Heart left ventricle (tissue), 16 donors: ENCODE results near the gene BCL7C. TPM values are rescaled to one million over a fixed set of nuclear protein-coding genes. Genes with fewer than 3 reads are reported as not detected.

Source experiments
- ATAC-seq, 4 donors: fragments of 200-7000 bp; cut with Tn5 transposase; one replicate each; pipeline ENCODE4 v1.9.1; 2020 to 2022; ENCODE audit warnings: moderate library complexity in 4 of 4, mild to moderate bottlenecking in 3 of 4, moderate number of reproducible peaks in 1 of 4
- DNase-seq, 5 donors: peaks; one replicate each; pipeline ENCODE4 v3.0.0-alpha.2; 2020
- H3K27ac ChIP-seq, 12 donors: fragments of 200-600 bp; sonication (generic) in 4 of 12; one replicate each; pipeline versions ENCODE4 v1.5.0 to v1.8.0; 2016 to 2022; ENCODE audit warnings: mild to moderate bottlenecking in 2 of 12
- H3K27me3 ChIP-seq, 9 donors: fragments of 200-600 bp; sonication (generic) in 2 of 9; one replicate each; pipeline versions ENCODE4 v1.5.1 to v1.8.0; 2016 to 2022; ENCODE audit warnings: mild to moderate bottlenecking in 3 of 9
- H3K36me3 ChIP-seq, 9 donors: fragments of 200-600 bp; sonication (generic) in 2 of 9; one replicate each; pipeline versions ENCODE4 v1.5.0 to v1.8.0; 2018 to 2022; ENCODE audit warnings: mild to moderate bottlenecking in 2 of 9
- H3K4me1 ChIP-seq, 12 donors: fragments of 200-600 bp; sonication (generic) in 4 of 12; one replicate each; pipeline versions ENCODE4 v1.5.0 to v1.8.0; 2016 to 2022; ENCODE audit warnings: mild to moderate bottlenecking in 3 of 12
- H3K4me3 ChIP-seq, 12 donors: fragments of 200-600 bp; sonication (generic) in 4 of 12; one replicate each; pipeline versions ENCODE4 v1.5.0 to v1.8.0; 2017 to 2022; ENCODE audit warnings: mild to moderate bottlenecking in 9 of 12, moderate library complexity in 4 of 12
- H3K9me3 ChIP-seq, 12 donors: fragments of 200-600 bp; sonication (generic) in 4 of 12; one replicate each; pipeline versions ENCODE4 v1.5.0 to v1.8.0; 2016 to 2022; ENCODE audit warnings: mild to moderate bottlenecking in 1 of 12
- CTCF ChIP-seq, 12 donors: fragments of 200-600 bp; sonication (generic) in 4 of 12; IDR thresholded peaks; one replicate each; pipeline versions ENCODE4 v1.5.0 to v1.8.0; 2018 to 2022; ENCODE audit warnings: antibody characterized with exemption in 12 of 12, mild to moderate bottlenecking in 5 of 12
- POLR2A ChIP-seq, 2 donors: fragments of 450-650 bp; IDR thresholded peaks; one replicate each; pipeline ENCODE4 v1.6.1; 2017; ENCODE audit warnings: antibody characterized with exemption in 2 of 2, mild to moderate bottlenecking in 2 of 2, moderate library complexity in 2 of 2
- WGBS, 4 donors: extraction: QIAGEN DNeasy Blood & Tissue Kit in 2 of 4; methylation state at CpG; one replicate each; pipeline versions ENCODE4 v1.1.5 to v1.1.7; 2013 to 2018; 5-methylcytosine and 5-hydroxymethylcytosine counted together
- intact Hi-C, 10 donors: fragments of 100-400 bp; cut with DNase I; formaldehyde crosslinking; loops; one replicate each; pipeline versions ENCODE4 v1.11.1 to v1.14.2; 2022
- polyA plus RNA-seq, 2 donors: library from polyadenylated mRNA; stranded (reverse); fragments of 200-250 nt; gene quantifications; one replicate each; pipeline ENCODE4 v1.2.3, GENCODE V29; 2013
- total RNA-seq, 9 donors: library from RNA; depleted of rRNA in 2 of 9; stranded (reverse); fragments of >200 nt in 2 of 9; fragmentation: NEBNext Ultra II Directional in 3 of 9; extraction: Animal tissue kit (Norgen Biotek cat#: 25700) in 3 of 9; gene quantifications; one replicate each; pipeline versions ENCODE4 v1.1.0 to v1.2.4, GENCODE V29; 2016 to 2023
- donor health status: ischemic (EF 13 %, LVEDD 7.1; RV severe dilation, severe dysfunction).
- donor health status: healthy with polysubstance abuse.
- donor health status: DM: no; HTN: yes; CAD: no.
- donor health status: DM: no; HTN: no; CAD: no.
- donor health status: ischemic (EF 25% LVEDD 6.9; RV normal size, moderate dysfunction).
- donor health status: ischemic (EF 25% LVEDD 5.7; RV mildly dilated, moderate dysfunction).
- donor health status: healthy.
- donor health status: DM: yes; HTN: yes; CAD: no.
- donor health status: ischemic (EF 35%, LVEDD 5.7; RV mildly dilated, moderate dysfunction).
- donor health status: nonischemic (EF 11% LVEDD 7.7; RV severe dilation, severe dysfunction).
- donor health status: DM: yes; HTN: yes; CAD: no.
- donor health status: PGD.
- donor health status: ischemic (EF 29% LVEDD 5.4; RV normal size, mild dysfunction).
- donor health status: nonischemic (EF 23%, LVEDD 6.1; RV moderate dilation, normal function).

The BCL7C gene
- total and polyA plus RNA-seq, 11 donors = 23.1 to 43.4 (median 28.7) TPM

- DNase-seq = no peak
- Histone ChIP-seq H3K27me3 (no peaks in the 10 kb centered on the region), H3K4me1 (peaks cover 0 to 15% (median 1%) of the 10 kb centered on the region in 12 donors), H3K9me3 (no peaks in the 10 kb centered on the region), H3K27ac (no peak overlapping the region), H3K36me3 (peaks cover 0 to 3% (median 0%) of the 10 kb centered on the region in 9 donors), H3K4me3 (no peak overlapping the region)
- no peak for TF ChIP-seq POLR2A (IDR thresholded peaks at IDR 0.05)
- TF ChIP-seq CTCF (IDR thresholded peaks at IDR 0.05) = no peak
- WGBS, 4 donors = 75 to 85% (median 80%) methylated on average over 4 of the region's 4 CpGs
- no peak for ATAC-seq
- intact Hi-C loops = no loop called here
Observed at GRCh38 chr16:30858829-30859423, 35.0 kb downstream of the BCL7C start.

DNA sequence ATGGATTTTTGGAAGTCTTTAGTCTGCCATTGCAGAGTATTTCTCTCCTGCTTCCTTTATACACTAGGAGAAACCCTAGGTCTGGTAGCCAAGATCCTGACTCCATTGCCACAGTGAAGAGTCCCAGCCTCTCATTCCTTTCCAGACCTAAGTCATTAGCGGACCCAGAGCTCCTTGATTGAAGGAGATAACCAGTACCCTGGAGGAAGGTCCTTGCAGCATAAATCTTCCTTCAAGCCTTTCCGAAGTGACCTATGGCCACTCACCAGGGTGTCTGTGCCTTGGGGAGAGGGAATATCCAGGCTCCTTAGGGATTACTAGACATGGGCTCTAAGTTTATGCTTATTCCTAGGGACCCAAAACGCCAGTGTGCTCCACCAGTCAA, 35.8 kb downstream of the BCL7C start:
- DNase-seq = no peak
- H3K27ac ChIP-seq = no peak overlapping the region
- peaks cover 0 to 15% (median 1%) of the 10 kb centered on the region in 12 donors for H3K4me1 ChIP-seq
- TF ChIP-seq POLR2A (IDR thresholded peaks at IDR 0.05) (no peak), CTCF (IDR thresholded peaks at IDR 0.05) (no peak)
- H3K27me3 ChIP-seq = no peaks in the 10 kb centered on the region
- no peaks in the 10 kb centered on the region for H3K9me3 ChIP-seq
- WGBS, 4 donors = 90 to 95% (median 92%) methylated on average over 3 of the region's 3 CpGs
- intact Hi-C loops = no loop called here
- ATAC-seq = no peak
- no peak overlapping the region for H3K4me3 ChIP-seq
- peaks cover 0 to 9% (median 3%) of the 10 kb centered on the region in 9 donors for H3K36me3 ChIP-seq

DNA sequence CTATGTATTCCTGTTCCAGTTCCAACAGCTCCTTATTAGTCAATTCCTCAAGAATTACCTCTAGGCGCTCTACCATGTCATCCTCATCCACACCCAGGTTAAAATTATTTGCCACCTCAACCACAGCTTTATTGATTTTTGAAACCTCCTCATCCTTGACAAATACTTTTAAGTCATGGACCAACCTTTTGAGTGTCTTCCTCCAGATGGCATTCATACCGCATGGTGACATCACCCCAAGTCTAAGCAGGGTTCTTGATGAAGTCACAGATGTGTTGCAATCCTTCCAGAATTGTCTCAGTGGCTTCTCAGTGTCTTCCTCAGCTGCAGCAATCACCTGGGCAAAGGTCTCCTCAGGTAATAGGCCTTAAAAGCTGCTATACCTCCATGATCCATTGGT, 40.1 kb downstream of the BCL7C start:
- Histone ChIP-seq H3K4me1 (peaks cover 0 to 15% (median 1%) of the 10 kb centered on the region in 12 donors), H3K27me3 (no peaks in the 10 kb centered on the region), H3K27ac (peak overlapping the region in 1 of 12 donors; percentile 65), H3K4me3 (no peak overlapping the region), H3K9me3 (no peaks in the 10 kb centered on the region), H3K36me3 (peaks cover 0 to 18% (median 5%) of the 10 kb centered on the region in 9 donors)
- intact Hi-C loops = no loop called here
- ATAC-seq = no peak
- 95 to 100% (median 97%) methylated on average over 2 of the region's 2 CpGs for WGBS, 4 donors
- DNase-seq = no peak
- TF ChIP-seq CTCF (IDR thresholded peaks at IDR 0.05) = no peak
- no peak for TF ChIP-seq POLR2A (IDR thresholded peaks at IDR 0.05)

DNA sequence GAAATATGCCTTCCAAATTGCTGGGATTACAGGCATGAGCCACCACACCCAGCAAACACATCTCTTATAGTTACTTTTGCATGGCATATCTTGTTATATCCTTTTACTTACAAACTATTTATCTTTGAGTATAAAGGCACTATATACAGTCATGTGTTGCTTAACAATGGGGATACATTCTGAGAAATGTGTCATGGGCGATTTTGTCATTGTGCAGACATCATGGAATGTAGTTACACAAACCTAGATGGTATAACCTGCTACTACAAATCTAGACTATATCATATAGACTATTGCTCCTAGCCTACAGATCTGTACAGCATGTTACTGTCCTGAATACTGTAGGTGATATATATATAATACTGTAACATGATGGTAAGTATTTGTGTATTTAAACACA, 43.6 kb downstream of the BCL7C start:
- intact Hi-C loops = no loop called here
- H3K27me3 ChIP-seq = no peaks in the 10 kb centered on the region
- ATAC-seq (no peak), DNase-seq (no peak)
- H3K27ac ChIP-seq = no peak overlapping the region
- H3K9me3 ChIP-seq = no peaks in the 10 kb centered on the region
- peaks cover 0 to 18% (median 5%) of the 10 kb centered on the region in 9 donors for H3K36me3 ChIP-seq
- H3K4me3 ChIP-seq = no peak overlapping the region
- H3K4me1 ChIP-seq = peaks cover 1 to 20% (median 5%) of the 10 kb centered on the region in 12 donors
- no peak for TF ChIP-seq POLR2A (IDR thresholded peaks at IDR 0.05)
- no peak for TF ChIP-seq CTCF (IDR thresholded peaks at IDR 0.05)
- WGBS, 4 donors = 61 to 78% (median 68%) methylated on average over 1 of the region's 1 CpG
